Neural cell (in vitro differentiated cells): Measurements from ENCODE around the gene DHX34. TPM values are rescaled to one million over a fixed set of nuclear protein-coding genes. Genes with fewer than 3 reads are reported as not detected.

Experiments
- H2AFZ ChIP-seq: fragments of 200-600, 300-800 bp; sonication (generic), shearing (Covaris generic); 2 replicates; pipeline ENCODE4 v1.6.0; 2014; ENCODE audit warnings: low read depth, mild to moderate bottlenecking, antibody characterized with exemption, low read length, moderate library complexity
- H3F3A ChIP-seq: fragments of 200-600 bp; shearing (Covaris generic); 2 replicates; pipeline ENCODE4 v1.6.1; 2016; ENCODE audit warnings: mild to moderate bottlenecking, moderate library complexity, mixed read lengths, antibody characterized with exemption, low read length; ENCODE audit not compliant: insufficient read depth, poor library complexity, severe bottlenecking
- H3K27ac ChIP-seq: fragments of 200-600, 300-800 bp; sonication (generic), shearing (Covaris generic); 2 replicates; pipeline ENCODE4 v1.5.1; 2014; ENCODE audit warnings: mild to moderate bottlenecking, low read length, moderate library complexity
- H3K27me3 ChIP-seq: fragments of 300-800, 200-600 bp; sonication (generic), shearing (Covaris generic); 2 replicates; pipeline ENCODE4 v1.6.0; 2014; ENCODE audit warnings: mild to moderate bottlenecking, low read depth, low read length, moderate library complexity; ENCODE audit not compliant: insufficient read depth
- H3K36me3 ChIP-seq: fragments of 300-800, 200-600 bp; sonication (generic), shearing (Covaris generic); 2 replicates; pipeline ENCODE4 v1.5.1; 2014; ENCODE audit warnings: mild to moderate bottlenecking, antibody characterized with exemption, low read length, moderate library complexity; ENCODE audit not compliant: insufficient read depth
- H3K4me2 ChIP-seq: fragments of 300-800, 200-600 bp; sonication (generic), shearing (Covaris generic); 2 replicates; pipeline ENCODE4 v1.6.0; 2014; ENCODE audit warnings: mild to moderate bottlenecking, low read length
- H3K4me3 ChIP-seq: fragments of 300-800, 200-600 bp; sonication (generic), shearing (Covaris generic); 2 replicates; pipeline ENCODE4 v1.5.1; 2014; ENCODE audit warnings: mild to moderate bottlenecking, low read length, moderate library complexity
- H3K79me2 ChIP-seq: fragments of 200-600 bp; shearing (Covaris generic); replicated peaks from 2 replicates; pipeline ENCODE4 v1.6.0; 2014; ENCODE audit warnings: mild to moderate bottlenecking, low read length, moderate library complexity; ENCODE audit not compliant: insufficient read depth
- H3K9ac ChIP-seq: fragments of 300-800, 200-600 bp; sonication (generic), shearing (Covaris generic); 2 replicates; pipeline ENCODE4 v1.6.1; 2016; ENCODE audit warnings: mild to moderate bottlenecking, low read length, mixed read lengths
- H3K9me2 ChIP-seq: fragments of 200-600 bp; shearing (Covaris generic); 2 replicates; pipeline ENCODE4 v1.6.1; 2016; ENCODE audit warnings: mild to moderate bottlenecking, low read length, mixed read lengths; ENCODE audit not compliant: insufficient read depth
- H3K9me3 ChIP-seq: fragments of 200-600, 300-800 bp; sonication (generic), shearing (Covaris generic); 2 replicates; pipeline ENCODE4 v1.6.1; 2016; ENCODE audit warnings: mild to moderate bottlenecking, mixed run types, low read length, moderate library complexity, mixed read lengths
- H4K20me1 ChIP-seq: fragments of 200-600 bp; shearing (Covaris generic); 2 replicates; pipeline ENCODE4 v1.6.1; 2016; ENCODE audit warnings: mild to moderate bottlenecking, mixed run types; ENCODE audit not compliant: insufficient read depth
- EP300 ChIP-seq: fragments of 450-650 bp; conservative IDR thresholded peaks from 2 replicates; pipeline ENCODE4 v1.6.1; 2014; ENCODE audit warnings: antibody characterized with exemption, mild to moderate bottlenecking, moderate library complexity; ENCODE audit not compliant: poor library complexity, severe bottlenecking
- EZH2 ChIP-seq: fragments of 200-600, 300-800 bp; shearing (Covaris generic), sonication (generic); IDR thresholded peaks from 2 replicates; pipeline ENCODE4 v1.6.1; 2014; ENCODE audit warnings: antibody characterized with exemption, low read length, borderline replicate concordance, mild to moderate bottlenecking; ENCODE audit not compliant: insufficient read depth, poor library complexity, severe bottlenecking
- MXI1 ChIP-seq: fragments of 450-650 bp; conservative IDR thresholded peaks from 2 replicates; pipeline ENCODE4 v1.6.1; 2014; ENCODE audit warnings: antibody characterized with exemption, mild to moderate bottlenecking; ENCODE audit not compliant: poor library complexity, severe bottlenecking
- POLR2AphosphoS5 ChIP-seq: IDR thresholded peaks from 2 replicates; pipeline ENCODE4 v1.6.1; 2012
- RAD21 ChIP-seq: fragments of 450-650 bp; conservative IDR thresholded peaks from 2 replicates; pipeline ENCODE4 v1.6.1; 2014; ENCODE audit warnings: antibody characterized with exemption, mild to moderate bottlenecking, moderate library complexity
- SMC3 ChIP-seq: fragments of 450-650 bp; conservative IDR thresholded peaks from 2 replicates; pipeline ENCODE4 v1.6.1; 2014; ENCODE audit warnings: antibody characterized with exemption, mild to moderate bottlenecking, moderate library complexity; ENCODE audit not compliant: poor library complexity
- TAF1 ChIP-seq: IDR thresholded peaks from 2 replicates; pipeline ENCODE4 v1.6.1; 2012; ENCODE audit warnings: low read depth
- polyA plus RNA-seq: library from polyadenylated mRNA; depleted of rRNA; stranded (reverse); fragments of >200 nt; gene quantifications from 2 replicates; pipeline ENCODE4 v1.2.3, GENCODE V29; 2014
- TF ChIP-seq, protein P1 (sequence below): IDR thresholded peaks from 2 replicates; pipeline ENCODE4 v1.6.1; 2012; ENCODE audit warnings: borderline replicate concordance
- TF ChIP-seq, protein P2 (sequence below): fragments of 450-650 bp; IDR thresholded peaks from 2 replicates; pipeline ENCODE4 v1.5.1; 2014; ENCODE audit warnings: antibody characterized with exemption, mild to moderate bottlenecking, moderate library complexity; ENCODE audit not compliant: poor library complexity, severe bottlenecking

Gene DHX34
- polyA plus RNA-seq, 1 donor from 2014 or later, result 11.7 TPM

DNA sequence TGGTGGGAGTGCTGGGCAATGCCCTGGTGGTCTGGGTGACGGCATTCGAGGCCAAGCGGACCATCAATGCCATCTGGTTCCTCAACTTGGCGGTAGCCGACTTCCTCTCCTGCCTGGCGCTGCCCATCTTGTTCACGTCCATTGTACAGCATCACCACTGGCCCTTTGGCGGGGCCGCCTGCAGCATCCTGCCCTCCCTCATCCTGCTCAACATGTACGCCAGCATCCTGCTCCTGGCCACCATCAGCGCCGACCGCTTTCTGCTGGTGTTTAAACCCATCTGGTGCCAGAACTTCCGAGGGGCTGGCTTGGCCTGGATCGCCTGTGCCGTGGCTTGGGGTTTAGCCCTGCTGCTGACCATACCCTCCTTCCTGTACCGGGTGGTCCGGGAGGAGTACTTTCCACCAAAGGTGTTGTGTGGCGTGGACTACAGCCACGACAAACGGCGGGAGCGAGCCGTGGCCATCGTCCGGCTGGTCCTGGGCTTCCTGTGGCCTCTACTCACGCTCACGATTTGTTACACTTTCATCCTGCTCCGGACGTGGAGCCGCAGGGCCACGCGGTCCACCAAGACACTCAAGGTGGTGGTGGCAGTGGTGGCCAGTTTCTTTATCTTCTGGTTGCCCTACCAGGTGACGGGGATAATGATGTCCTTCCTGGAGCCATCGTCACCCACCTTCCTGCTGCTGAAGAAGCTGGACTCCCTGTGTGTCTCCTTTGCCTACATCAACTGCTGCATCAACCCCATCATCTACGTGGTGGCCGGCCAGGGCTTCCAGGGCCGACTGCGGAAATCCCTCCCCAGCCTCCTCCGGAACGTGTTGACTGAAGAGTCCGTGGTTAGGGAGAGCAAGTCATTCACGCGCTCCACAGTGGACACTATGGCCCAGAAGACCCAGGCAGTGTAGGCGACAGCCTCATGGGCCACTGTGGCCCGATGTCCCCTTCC, 28.9 kb upstream of the DHX34 start:
- Histone ChIP-seq H3K79me2 (no peaks in the 10 kb centered on the region), H3K9me3 (no peaks in the 10 kb centered on the region), H3K4me3 (no peak overlapping the region), H3K27me3 (no peaks in the 10 kb centered on the region), H2AFZ (no peak overlapping the region), H3K4me2 (no peak overlapping the region), H3F3A (no peaks in the 10 kb centered on the region), H3K9me2 (no peaks in the 10 kb centered on the region), H3K9ac (no peak overlapping the region), H3K27ac (no peak overlapping the region), H3K36me3 (no peaks in the 10 kb centered on the region), H4K20me1 (no peaks in the 10 kb centered on the region)
- TF ChIP-seq SMC3 (no peak), EP300 (no peak), RAD21 (no peak), POLR2AphosphoS5 (no peak), EZH2 (no peak), TAF1 (no peak), MXI1 (no peak)
- TF ChIP-seq, protein P1, sequence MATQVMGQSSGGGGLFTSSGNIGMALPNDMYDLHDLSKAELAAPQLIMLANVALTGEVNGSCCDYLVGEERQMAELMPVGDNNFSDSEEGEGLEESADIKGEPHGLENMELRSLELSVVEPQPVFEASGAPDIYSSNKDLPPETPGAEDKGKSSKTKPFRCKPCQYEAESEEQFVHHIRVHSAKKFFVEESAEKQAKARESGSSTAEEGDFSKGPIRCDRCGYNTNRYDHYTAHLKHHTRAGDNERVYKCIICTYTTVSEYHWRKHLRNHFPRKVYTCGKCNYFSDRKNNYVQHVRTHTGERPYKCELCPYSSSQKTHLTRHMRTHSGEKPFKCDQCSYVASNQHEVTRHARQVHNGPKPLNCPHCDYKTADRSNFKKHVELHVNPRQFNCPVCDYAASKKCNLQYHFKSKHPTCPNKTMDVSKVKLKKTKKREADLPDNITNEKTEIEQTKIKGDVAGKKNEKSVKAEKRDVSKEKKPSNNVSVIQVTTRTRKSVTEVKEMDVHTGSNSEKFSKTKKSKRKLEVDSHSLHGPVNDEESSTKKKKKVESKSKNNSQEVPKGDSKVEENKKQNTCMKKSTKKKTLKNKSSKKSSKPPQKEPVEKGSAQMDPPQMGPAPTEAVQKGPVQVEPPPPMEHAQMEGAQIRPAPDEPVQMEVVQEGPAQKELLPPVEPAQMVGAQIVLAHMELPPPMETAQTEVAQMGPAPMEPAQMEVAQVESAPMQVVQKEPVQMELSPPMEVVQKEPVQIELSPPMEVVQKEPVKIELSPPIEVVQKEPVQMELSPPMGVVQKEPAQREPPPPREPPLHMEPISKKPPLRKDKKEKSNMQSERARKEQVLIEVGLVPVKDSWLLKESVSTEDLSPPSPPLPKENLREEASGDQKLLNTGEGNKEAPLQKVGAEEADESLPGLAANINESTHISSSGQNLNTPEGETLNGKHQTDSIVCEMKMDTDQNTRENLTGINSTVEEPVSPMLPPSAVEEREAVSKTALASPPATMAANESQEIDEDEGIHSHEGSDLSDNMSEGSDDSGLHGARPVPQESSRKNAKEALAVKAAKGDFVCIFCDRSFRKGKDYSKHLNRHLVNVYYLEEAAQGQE, result no peak
- TF ChIP-seq, protein P2, sequence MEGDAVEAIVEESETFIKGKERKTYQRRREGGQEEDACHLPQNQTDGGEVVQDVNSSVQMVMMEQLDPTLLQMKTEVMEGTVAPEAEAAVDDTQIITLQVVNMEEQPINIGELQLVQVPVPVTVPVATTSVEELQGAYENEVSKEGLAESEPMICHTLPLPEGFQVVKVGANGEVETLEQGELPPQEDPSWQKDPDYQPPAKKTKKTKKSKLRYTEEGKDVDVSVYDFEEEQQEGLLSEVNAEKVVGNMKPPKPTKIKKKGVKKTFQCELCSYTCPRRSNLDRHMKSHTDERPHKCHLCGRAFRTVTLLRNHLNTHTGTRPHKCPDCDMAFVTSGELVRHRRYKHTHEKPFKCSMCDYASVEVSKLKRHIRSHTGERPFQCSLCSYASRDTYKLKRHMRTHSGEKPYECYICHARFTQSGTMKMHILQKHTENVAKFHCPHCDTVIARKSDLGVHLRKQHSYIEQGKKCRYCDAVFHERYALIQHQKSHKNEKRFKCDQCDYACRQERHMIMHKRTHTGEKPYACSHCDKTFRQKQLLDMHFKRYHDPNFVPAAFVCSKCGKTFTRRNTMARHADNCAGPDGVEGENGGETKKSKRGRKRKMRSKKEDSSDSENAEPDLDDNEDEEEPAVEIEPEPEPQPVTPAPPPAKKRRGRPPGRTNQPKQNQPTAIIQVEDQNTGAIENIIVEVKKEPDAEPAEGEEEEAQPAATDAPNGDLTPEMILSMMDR, result no peak

DNA sequence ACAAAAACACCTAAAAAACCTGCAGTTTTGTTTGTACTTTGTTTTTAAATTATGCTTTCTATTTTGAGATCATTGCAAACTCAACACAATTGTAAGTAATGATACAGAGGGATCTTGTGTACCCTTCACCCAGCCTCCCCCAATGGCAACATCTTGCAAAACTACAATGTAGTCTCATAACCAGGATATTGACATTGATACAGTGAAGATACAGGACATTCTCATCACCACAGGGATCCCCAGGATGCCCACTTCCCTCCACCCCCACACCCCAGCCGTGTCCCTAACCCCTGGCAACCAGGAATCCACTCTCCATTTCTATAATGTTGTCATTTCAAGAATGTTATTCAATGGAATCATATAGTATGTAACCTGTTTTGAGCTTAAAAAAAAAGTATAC, 27.5 kb upstream of the DHX34 start:
- Histone ChIP-seq H3K9ac (no peak overlapping the region), H3F3A (no peaks in the 10 kb centered on the region), H3K27me3 (no peaks in the 10 kb centered on the region), H3K9me2 (no peaks in the 10 kb centered on the region), H3K79me2 (no peaks in the 10 kb centered on the region), H2AFZ (no peak overlapping the region), H3K4me3 (no peak overlapping the region), H4K20me1 (no peaks in the 10 kb centered on the region), H3K4me2 (no peak overlapping the region), H3K36me3 (no peaks in the 10 kb centered on the region), H3K27ac (no peak overlapping the region), H3K9me3 (no peaks in the 10 kb centered on the region)
- TF ChIP-seq TAF1 (no peak), MXI1 (no peak), RAD21 (no peak), EZH2 (no peak), POLR2AphosphoS5 (no peak), EP300 (no peak), SMC3 (no peak)
- TF ChIP-seq, protein P2, result no peak
- TF ChIP-seq, protein P1, result no peak
